Stimulated activated CD8-positive, alpha-beta memory T cell treated with anti-CD3 and anti-CD28 coated beads, Interleukin-15, amount 100 ng/mL, for 48 hours (primary cell): Measurements from ENCODE around the gene LIPF.
A peak's percentile ranks its signal among the peaks of the same experiment; 100 is the strongest.
"Not testable (repeated sequence)": the region's sequence is repeated elsewhere in the genome, so short reads cannot be mapped to it uniquely, and the experiment has no call there.

Experiments
- DNase-seq, 2 donors: peaks; one replicate each; pipeline ENCODE4 v3.0.0-alpha.2; 2020; ENCODE audit warnings: low read depth in 2 of 2

The LIPF gene

DNA sequence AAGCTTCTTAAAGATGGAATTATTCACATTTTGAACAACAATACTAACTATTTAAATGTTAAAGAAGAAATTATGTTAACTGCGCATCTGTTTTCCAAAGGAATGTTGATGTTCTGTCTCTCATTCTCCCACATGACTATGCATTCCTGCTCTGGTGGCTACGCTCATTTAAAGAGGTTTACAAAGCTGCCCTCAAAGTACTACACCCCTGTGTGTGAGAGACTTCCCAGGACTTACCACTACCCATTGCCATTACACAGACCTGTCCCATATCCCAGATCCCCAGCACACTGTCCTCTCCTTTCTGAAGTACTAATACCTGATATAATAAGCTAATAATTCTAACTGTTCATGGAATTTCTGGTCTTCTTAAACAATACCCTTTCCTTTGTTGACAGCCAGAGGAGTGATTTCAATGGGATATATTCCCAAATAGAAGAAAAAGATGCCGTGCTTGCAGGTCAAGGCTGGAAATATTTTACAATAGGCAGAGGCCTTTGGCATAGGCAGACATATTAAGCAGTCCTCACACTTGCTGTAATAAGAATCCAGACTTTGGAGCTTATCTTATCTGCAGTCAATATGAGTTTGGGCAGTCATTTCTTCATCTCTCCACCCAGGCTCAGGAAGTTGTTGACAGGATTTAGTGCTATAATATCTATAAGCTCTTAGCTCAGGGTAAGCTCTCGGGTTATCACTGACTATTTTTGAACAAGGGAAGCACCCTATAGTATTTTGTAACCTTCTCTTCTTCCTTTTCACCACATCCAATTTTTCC is 12.2 kb downstream of the LIPF start:
- no peak for DNase-seq

DNA sequence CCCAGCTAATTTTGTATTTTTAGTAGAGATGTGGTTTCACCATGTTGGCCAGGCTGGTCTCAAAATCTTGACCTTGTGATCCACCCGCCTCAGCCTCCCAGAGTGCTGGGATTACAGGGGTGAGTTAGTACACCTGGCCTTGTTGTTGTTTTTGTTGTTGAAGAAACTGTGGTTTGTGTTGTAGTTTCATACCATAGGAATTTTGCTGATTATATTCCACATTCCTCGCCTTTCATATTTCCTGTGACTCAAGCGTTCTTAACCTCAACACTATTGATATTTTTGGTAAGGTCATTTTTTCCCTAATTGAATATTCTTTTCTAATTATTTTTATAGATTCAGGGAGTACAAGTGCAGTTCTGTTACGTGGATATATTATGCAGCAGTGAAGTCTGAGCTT is 16.7 kb downstream of the LIPF start:
- DNase-seq: no peak

GRCh38 chr10:88682491-88682890 is 18.2 kb downstream of the LIPF start:
- DNase-seq: no peak

GRCh38 chr10:88687853-88688467 is 23.7 kb downstream of the LIPF start:
- no peak for DNase-seq

DNA sequence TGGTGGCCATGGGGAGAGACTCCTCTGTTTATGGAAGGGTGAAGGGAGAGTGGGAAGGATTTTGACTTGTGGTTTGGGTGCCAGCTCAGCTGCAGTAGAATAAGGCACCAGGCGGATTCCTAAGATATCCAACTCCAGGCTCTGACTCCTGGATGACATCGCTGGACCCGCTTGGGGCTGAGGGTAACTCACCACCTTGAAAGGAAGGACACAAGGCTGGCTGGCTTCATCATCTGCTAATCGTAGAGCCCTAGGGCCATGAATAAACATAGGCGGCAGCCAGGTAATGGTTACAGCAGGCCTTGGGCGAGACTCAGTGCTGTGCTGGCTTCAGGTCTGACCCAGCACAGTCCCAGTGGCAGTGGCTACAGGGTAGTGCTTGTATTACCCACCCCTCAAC is 25.1 kb downstream of the LIPF start:
- DNase-seq: no peak

DNA sequence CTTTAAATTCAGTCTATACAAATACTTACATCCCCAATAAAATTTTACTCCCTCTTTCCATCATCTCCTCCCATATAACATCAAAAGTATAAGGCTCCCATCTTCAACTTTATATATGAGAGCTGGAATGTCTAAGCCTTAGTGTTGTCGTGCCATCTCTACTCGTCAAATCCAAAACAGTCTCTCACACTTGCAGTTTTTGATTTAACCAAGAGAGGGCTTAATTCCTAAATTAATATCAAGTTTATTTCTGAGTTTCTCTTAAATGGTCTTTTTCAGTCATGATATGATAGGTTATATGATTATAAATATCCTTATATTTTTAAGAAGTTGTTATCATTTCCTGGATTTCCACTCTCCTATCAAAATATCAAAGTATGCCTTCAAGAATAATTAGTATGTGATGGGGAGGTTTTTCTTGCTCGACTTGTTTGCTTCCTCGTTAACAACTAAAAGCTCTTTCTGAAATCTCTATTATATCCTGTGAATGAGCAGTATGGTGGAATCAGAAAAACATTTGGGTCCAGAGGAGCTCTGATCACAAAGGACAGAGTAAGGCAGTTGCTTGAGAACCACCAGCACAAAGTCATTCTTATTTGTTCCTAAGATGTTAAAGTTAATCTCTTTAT is 29.3 kb downstream of the LIPF start:
- DNase-seq: no peak

GRCh38 chr10:88702848-88703597 is 38.8 kb downstream of the LIPF start:
- no peak for DNase-seq

GRCh38 chr10:88705958-88706357 is 41.7 kb downstream of the LIPF start, which contains the start of gene LIPK:
TSS of gene LIPK (plus strand) at chr10:88706249. CDS start at chr10:88724544, 18,295 bp downstream.
- no peak for DNase-seq

DNA sequence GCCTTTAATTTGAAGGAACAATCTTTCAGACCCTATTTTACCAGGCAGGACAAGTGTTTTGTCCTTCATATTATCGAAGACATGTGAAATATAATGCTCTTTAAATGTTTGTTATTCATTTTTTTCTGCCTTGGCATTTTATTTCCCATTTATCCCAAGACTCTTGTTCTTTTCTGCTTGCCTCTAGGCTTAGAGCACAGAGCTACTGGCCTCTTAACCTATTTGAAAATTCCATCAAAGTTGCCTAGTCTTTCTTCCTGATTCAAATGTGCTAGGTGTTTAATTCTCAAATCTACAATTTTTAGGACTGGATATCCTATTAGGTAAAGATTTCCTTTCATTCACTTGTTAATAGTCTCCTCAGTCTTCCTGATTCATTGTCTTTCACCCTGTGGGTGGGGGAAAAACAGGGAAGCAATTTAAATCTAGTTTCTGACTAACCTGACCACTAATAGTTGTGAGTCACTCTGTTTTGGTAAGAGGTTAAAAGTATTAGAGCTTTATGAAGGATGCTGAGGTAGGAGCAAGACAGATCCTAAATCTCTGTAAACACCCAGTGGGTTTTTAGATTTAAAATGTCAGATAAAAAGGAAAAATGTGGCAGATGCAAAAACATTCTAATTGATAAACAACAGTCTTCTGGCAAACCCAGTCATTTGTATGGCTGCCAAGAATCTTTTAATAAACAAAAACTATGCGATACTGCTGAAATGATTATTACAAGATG is 43.4 kb downstream of the LIPF start:
- DNase-seq: no peak

DNA sequence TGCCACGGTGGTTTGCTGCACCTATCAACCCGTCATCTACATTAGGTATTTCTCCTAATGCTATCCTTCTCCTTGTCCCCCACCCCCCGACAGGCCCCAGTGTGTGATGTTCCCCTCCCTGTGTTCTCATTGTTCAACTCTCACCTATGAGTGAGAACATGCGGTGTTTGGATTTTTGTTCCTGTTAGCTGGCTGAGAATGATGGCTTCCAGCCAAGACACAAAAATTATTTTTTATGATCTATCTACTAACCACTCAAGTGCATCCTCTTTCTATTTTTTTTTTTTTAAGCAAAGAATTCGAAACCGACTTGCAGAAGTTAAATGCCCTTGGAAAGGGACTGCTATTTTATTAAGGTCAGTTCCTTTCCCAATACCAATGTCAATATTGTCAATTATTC is 45.1 kb downstream of the LIPF start:
- not testable (repeated sequence) for DNase-seq

DNA sequence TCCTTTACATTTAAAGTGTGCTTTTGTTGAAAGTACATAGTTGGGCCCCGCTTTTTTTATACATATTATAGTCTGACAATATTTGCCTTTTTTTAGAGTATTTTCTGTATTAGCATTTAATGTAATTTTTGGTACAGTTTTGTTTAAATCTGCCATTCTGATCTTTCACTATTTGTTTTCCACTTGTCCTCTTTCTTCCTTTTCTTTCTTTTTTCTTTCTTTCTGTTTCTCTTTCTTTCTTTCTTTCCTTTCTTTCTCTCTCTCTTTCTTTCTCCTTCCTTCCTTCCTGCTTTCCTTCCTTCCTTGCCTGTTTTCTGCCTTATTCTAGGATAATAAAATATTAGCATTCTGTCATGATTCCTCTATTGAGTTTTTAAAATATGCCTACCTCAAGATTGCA is 51.3 kb downstream of the LIPF start:
- DNase-seq: no peak

DNA sequence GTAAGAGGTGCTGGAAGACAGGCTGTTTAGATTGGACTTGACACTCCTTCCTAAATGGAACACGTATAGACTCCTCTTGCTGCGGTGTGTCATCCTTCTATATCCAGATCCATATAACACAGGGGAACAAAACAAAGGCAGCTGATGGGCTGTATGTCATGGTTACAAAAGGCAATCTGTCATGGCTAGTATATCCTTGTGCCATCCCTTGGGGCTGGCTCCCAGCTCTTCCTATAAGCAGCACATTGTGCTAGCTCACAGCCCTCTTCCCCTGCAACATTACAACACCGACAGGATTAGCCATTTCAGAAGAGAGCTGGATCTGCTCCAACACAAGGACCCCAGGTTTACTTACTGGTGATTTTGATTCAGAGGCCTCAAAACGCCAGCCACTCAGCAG is 57.1 kb downstream of the LIPF start:
- DNase-seq: no peak

DNA sequence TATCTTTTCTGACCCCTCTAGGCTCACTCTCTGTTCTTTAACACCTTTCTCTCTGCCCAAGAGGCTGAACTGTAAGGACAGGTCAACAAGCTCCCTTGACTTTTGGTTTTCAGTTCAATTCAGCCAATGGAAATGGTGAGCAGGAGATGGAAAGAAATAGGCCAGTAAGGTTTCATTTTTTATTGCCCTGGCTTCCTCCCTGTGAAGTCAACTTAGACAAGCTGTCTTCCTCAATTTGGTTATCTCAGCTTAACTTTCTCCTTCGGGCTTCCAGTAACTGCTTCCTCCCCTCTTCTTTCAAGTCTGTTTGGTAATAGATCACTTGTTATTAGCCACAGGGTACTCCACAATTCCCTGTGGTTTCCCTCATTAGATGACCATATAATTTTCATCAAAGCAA is 61.6 kb downstream of the LIPF start:
- no peak for DNase-seq

- peak; percentile 29 to 39 for DNase-seq
Measured at GRCh38 chr10:88728107-88728763, 64.0 kb downstream of the LIPF start.
